Measurements from ENCODE around the gene TRIM52. TPM values are rescaled to one million over a fixed set of nuclear protein-coding genes. Genes with fewer than 3 reads are reported as not detected.

The TRIM52 gene
- total and polyA plus RNA-seq, 10 of the 15 experiments (the other 5 are each of a cell fraction or from before 2014, with no cell fraction given): 1.4 to 24.3 (median 8.1) TPM

- FAIRE-seq (no peak), ATAC-seq (no peak; the same call in 2 of the 3 replicates), DNase-seq (ENCODE audit: low read depth, low spot score) (no peak)
- Histone ChIP-seq H3K27me3 (replicated peaks in 1 of 2; ENCODE audit: control insufficient read depth in 2 of 2, insufficient read depth in 2 of 2, low read length in 1 of 2) (no peaks in the 10 kb centered on the region), H4K20me1 (ENCODE audit: control insufficient read depth, insufficient read depth) (no peaks in the 10 kb centered on the region), H3K79me2 (ENCODE audit: control insufficient read depth, insufficient read depth, low read length) (peaks cover 23% of the 10 kb centered on the region), H3K27ac (ENCODE audit: control insufficient read depth, insufficient read depth) (peak overlapping the region; percentile 95), H3K4me1 (ENCODE audit: control insufficient read depth, insufficient read depth, low read length) (peaks cover 20% of the 10 kb centered on the region), H3K9me3 (replicated peaks; ENCODE audit: control insufficient read depth, insufficient read depth, low read length) (no peaks in the 10 kb centered on the region), H3K4me3 (peak overlapping the region; percentile 98), H3K9ac (ENCODE audit: control insufficient read depth, insufficient read depth, low read length) (peak overlapping the region; percentile 81), H2AFZ (ENCODE audit: control insufficient read depth, low read depth, low read length) (peak overlapping the region; percentile 63), H3K4me2 (ENCODE audit: control insufficient read depth, insufficient read depth) (peak overlapping the region; percentile 92), H3K36me3 (ENCODE audit: control insufficient read depth in 2 of 2, insufficient read depth in 2 of 2, low read length in 1 of 2) (no peaks in the 10 kb centered on the region)
- ChIA-PET RAD21 (ENCODE audit: unreplicated experiment) (interaction anchor here (0.6 to 2.6 kb wide), 9 partner anchors 16 to 168 kb away, joined by 3 to 25 read pairs (median 3); no protein-coding TSS in a partner anchor), POLR2A (interaction anchor here (0.6 to 5.1 kb wide), 11 partner anchors 10 to 427 kb away, joined by 3 to 36 read pairs (median 8); partner anchors contain the start of genes RACK1 and TRIM52), SMC1A (ENCODE audit: uncharacterized antibody, unreplicated experiment) (interaction anchor here (0.8 to 1.9 kb wide), 11 partner anchors 14 to 59 kb away, joined by 3 to 10 read pairs (median 4); partner anchors contain the start of genes RACK1 and TRIM7), CTCF (interaction anchor here (0.9 to 2.6 kb wide), 6 partner anchors 8 to 39 kb away, joined by 3 to 12 read pairs (median 4); no protein-coding TSS in a partner anchor)
- WGBS (ENCODE audit: insufficient coverage, insufficient replicate concordance, low lambda C conversion rate, missing lambda C conversion rate): under 1% methylated on average over 18 of the region's 18 CpGs
- intact Hi-C loops (cut with micrococcal nuclease; ENCODE audit: unreplicated experiment): loop anchor here (1.0 to 2.0 kb wide), 4 partner anchors 15 to 38 kb away; partner anchors contain the start of gene TRIM52
- BruUV-seq (replicated peaks): TSS peak; percentile 97
- in situ Hi-C loops (cut with MboI): no loop called here
- TF ChIP-seq IKZF2 (IDR thresholded peaks at IDR 0.05) (0 out of 4 replicates have a peak, but pooled peaks of 1 of the 2 experiments have one; percentile 21), HCFC1 (IDR thresholded peaks at IDR 0.05; ENCODE audit: low read length) (no peak), ZNF384 (IDR thresholded peaks at IDR 0.05; ENCODE audit: borderline replicate concordance, low read depth, low read length) (no peak), JUNB (IDR thresholded peaks at IDR 0.05) (no peak), HDAC6 (IDR thresholded peaks at IDR 0.05; ENCODE audit: unreplicated experiment) (no peak), CBX3 (IDR thresholded peaks at IDR 0.05; ENCODE audit: borderline replicate concordance, low read depth) (no peak), ZNF274 (IDR thresholded peaks at IDR 0.05; ENCODE audit: insufficient read depth, insufficient read length) (no peak), CHD1 (IDR thresholded peaks at IDR 0.05; ENCODE audit: low read depth, low read length) (0 out of 2 replicates have a peak, but pooled peaks have one; percentile 4), FOS (IDR thresholded peaks at IDR 0.05; ENCODE audit: borderline replicate concordance, extremely low read depth, insufficient read length) (no peak), BCL11A (IDR thresholded peaks at IDR 0.05; ENCODE audit: low read depth, low read length) (0 out of 2 replicates have a peak, but pooled peaks have one; percentile 2), CREB1 (IDR thresholded peaks at IDR 0.05; ENCODE audit: low read depth) (no peak), ZNF217 (IDR thresholded peaks at IDR 0.05) (no peak), SUPT20H (IDR thresholded peaks at IDR 0.05; ENCODE audit: borderline replicate concordance, control insufficient read depth, low read depth, low read length) (no peak), EGR1 (IDR thresholded peaks at IDR 0.05; ENCODE audit: borderline replicate concordance in 1 of 2, low read depth in 2 of 2, low read length in 2 of 2) (no peak), STAT1 (conservative IDR thresholded peaks at IDR 0.05) (no peak), YBX1 (IDR thresholded peaks at IDR 0.05) (no peak), CHD4 (IDR thresholded peaks at IDR 0.05) (no peak), SMC3 (IDR thresholded peaks at IDR 0.05; ENCODE audit: borderline replicate concordance, low read length) (no peak), ZNF24 (IDR thresholded peaks at IDR 0.05) (peak; percentile 84), ZNF207 (IDR thresholded peaks at IDR 0.05; ENCODE audit: borderline replicate concordance) (no peak)
- TF ChIP-seq, protein P1, sequence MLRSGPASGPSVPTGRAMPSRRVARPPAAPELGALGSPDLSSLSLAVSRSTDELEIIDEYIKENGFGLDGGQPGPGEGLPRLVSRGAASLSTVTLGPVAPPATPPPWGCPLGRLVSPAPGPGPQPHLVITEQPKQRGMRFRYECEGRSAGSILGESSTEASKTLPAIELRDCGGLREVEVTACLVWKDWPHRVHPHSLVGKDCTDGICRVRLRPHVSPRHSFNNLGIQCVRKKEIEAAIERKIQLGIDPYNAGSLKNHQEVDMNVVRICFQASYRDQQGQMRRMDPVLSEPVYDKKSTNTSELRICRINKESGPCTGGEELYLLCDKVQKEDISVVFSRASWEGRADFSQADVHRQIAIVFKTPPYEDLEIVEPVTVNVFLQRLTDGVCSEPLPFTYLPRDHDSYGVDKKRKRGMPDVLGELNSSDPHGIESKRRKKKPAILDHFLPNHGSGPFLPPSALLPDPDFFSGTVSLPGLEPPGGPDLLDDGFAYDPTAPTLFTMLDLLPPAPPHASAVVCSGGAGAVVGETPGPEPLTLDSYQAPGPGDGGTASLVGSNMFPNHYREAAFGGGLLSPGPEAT (IDR thresholded peaks at IDR 0.05; ENCODE audit: low read depth): no peak
- TF ChIP-seq, protein P2, sequence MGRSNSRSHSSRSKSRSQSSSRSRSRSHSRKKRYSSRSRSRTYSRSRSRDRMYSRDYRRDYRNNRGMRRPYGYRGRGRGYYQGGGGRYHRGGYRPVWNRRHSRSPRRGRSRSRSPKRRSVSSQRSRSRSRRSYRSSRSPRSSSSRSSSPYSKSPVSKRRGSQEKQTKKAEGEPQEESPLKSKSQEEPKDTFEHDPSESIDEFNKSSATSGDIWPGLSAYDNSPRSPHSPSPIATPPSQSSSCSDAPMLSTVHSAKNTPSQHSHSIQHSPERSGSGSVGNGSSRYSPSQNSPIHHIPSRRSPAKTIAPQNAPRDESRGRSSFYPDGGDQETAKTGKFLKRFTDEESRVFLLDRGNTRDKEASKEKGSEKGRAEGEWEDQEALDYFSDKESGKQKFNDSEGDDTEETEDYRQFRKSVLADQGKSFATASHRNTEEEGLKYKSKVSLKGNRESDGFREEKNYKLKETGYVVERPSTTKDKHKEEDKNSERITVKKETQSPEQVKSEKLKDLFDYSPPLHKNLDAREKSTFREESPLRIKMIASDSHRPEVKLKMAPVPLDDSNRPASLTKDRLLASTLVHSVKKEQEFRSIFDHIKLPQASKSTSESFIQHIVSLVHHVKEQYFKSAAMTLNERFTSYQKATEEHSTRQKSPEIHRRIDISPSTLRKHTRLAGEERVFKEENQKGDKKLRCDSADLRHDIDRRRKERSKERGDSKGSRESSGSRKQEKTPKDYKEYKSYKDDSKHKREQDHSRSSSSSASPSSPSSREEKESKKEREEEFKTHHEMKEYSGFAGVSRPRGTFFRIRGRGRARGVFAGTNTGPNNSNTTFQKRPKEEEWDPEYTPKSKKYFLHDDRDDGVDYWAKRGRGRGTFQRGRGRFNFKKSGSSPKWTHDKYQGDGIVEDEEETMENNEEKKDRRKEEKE (IDR thresholded peaks at IDR 0.05): no peak
Observed at GRCh38 chr5:181222630-181223057, 38.3 kb downstream of the TRIM52 start.

Measured in GM12878 (cell line).